Endothelial cell of umbilical vein (primary cell): Measurements from ENCODE around the gene PCGF2. TPM values are rescaled to one million over a fixed set of nuclear protein-coding genes. Genes with fewer than 3 reads are reported as not detected.

Experiments
- BruUV-seq: library from RNA; stranded (reverse); fragments of 400-500 nt; replicated peaks from 2 replicates; lab custom pipeline; 2021; lab: Mats Ljungman, UMichigan
- CTCF ChIA-PET: fragments of 300-600, 350-600 bp; sonication (Branson Sonifier 250); formaldehyde crosslinking; loops from one replicate; lab custom pipeline; 2021; ENCODE audit warnings: antibody characterized with exemption, inconsistent platforms; lab: Charles Lee
- POLR2A ChIA-PET: fragments of 300-600, 350-600 bp; sonication (Branson Sonifier 250); formaldehyde crosslinking; loops from one replicate; lab custom pipeline; 2021; ENCODE audit warnings: antibody characterized with exemption, inconsistent platforms; lab: Charles Lee
- DNase-seq: peaks from one replicate; pipeline ENCODE4 v3.0.0-alpha.2; 2011; ENCODE audit warnings: low read depth, low spot score
- FAIRE-seq: peaks from 2 replicates; lab custom pipeline; 2011; peaks lifted over from hg19 to GRCh38; lab: Jason Lieb, UNC
- H2AFZ ChIP-seq: 2 replicates; pipeline ENCODE4 v1.6.0; 2012; ENCODE audit warnings: low read depth, low read length, control low read depth, inconsistent platforms
- H3K27ac ChIP-seq: 2 replicates; pipeline ENCODE4 v1.5.1; 2011; ENCODE audit warnings: low read depth, mild to moderate bottlenecking, control low read depth, low read length, moderate library complexity; ENCODE audit not compliant: insufficient read depth
- H3K27me3 ChIP-seq, 2 experiments: 2 replicates each; pipeline versions ENCODE4 v1.6.0 to v1.6.1; 2011; ENCODE audit warnings: low read length in 2 of 2, mixed read lengths in 1 of 2; ENCODE audit not compliant: control insufficient read depth in 2 of 2, insufficient read depth in 2 of 2
- H3K36me3 ChIP-seq, 2 experiments: 2 replicates in 1 of 2; 3 replicates in 1 of 2; pipeline ENCODE4 v1.5.1; 2011; ENCODE audit warnings: low read length in 2 of 2, mild to moderate bottlenecking in 1 of 2, moderate library complexity in 1 of 2; ENCODE audit not compliant: control insufficient read depth in 2 of 2, insufficient read depth in 2 of 2; ENCODE audit errors: extremely low read depth in 1 of 2
- H3K4me1 ChIP-seq: 3 replicates; pipeline ENCODE4 v1.5.1; 2011; ENCODE audit warnings: mild to moderate bottlenecking, low read length; ENCODE audit not compliant: control insufficient read depth, insufficient read depth; ENCODE audit errors: extremely low read depth
- H3K4me2 ChIP-seq: 2 replicates; pipeline ENCODE4 v1.6.1; 2011; ENCODE audit warnings: low read length, control low read depth, mixed read lengths; ENCODE audit not compliant: insufficient read depth
- H3K4me3 ChIP-seq, 3 experiments: fragments of 200-600 bp in 1 of 3; sonication (generic), shearing (Covaris generic) in 1 of 3; replicated peaks in 1 of 3; 2 replicates each; pipeline ENCODE4 v1.5.1; 2011 to 2016; ENCODE audit warnings: control low read depth in 3 of 3, low read length in 3 of 3, mild to moderate bottlenecking in 2 of 3, inconsistent platforms in 1 of 3, low read depth in 1 of 3, moderate library complexity in 1 of 3; ENCODE audit not compliant: insufficient read depth in 1 of 3
- H3K79me2 ChIP-seq: 2 replicates; pipeline ENCODE4 v1.6.0; 2012; ENCODE audit warnings: low read length, inconsistent platforms; ENCODE audit not compliant: control insufficient read depth, insufficient read depth
- H3K9ac ChIP-seq: replicated peaks from 2 replicates; pipeline ENCODE3; 2011; ENCODE audit warnings: low read length, control low read depth; ENCODE audit not compliant: insufficient read depth; ENCODE audit errors: extremely low read depth
- H3K9me1 ChIP-seq: replicated peaks from 3 replicates; pipeline ENCODE4 v1.6.0; 2011; ENCODE audit warnings: mild to moderate bottlenecking, low read length; ENCODE audit not compliant: control insufficient read depth, insufficient read depth; ENCODE audit errors: extremely low read depth
- H3K9me3 ChIP-seq: replicated peaks from 2 replicates; pipeline ENCODE4 v1.5.1; 2012; ENCODE audit warnings: low read length, inconsistent platforms; ENCODE audit not compliant: control insufficient read depth, insufficient read depth
- H4K20me1 ChIP-seq: replicated peaks from 2 replicates; pipeline ENCODE3; 2011; ENCODE audit warnings: mild to moderate bottlenecking, low read length; ENCODE audit not compliant: control insufficient read depth, insufficient read depth; ENCODE audit errors: extremely low read depth
- FOS ChIP-seq: IDR thresholded peaks from 2 replicates; pipeline ENCODE4 v1.6.1; 2011; ENCODE audit warnings: mild to moderate bottlenecking, low read length, moderate library complexity, borderline replicate concordance; ENCODE audit not compliant: insufficient read depth
- GATA2 ChIP-seq: IDR thresholded peaks from 2 replicates; pipeline ENCODE4 v1.7.0; 2011; ENCODE audit warnings: low read depth, mild to moderate bottlenecking, moderate library complexity, mixed read lengths, low read length; ENCODE audit not compliant: insufficient read length, insufficient read depth
- JUN ChIP-seq: IDR thresholded peaks from 2 replicates; pipeline ENCODE4 v1.6.1; 2011; ENCODE audit warnings: borderline replicate concordance, low read depth; ENCODE audit not compliant: insufficient read length, insufficient read depth
- MYC ChIP-seq: IDR thresholded peaks from one replicate; pipeline ENCODE4 v1.6.1; 2011; ENCODE audit warnings: mild to moderate bottlenecking, low read depth, low read length
- POLR2A ChIP-seq: IDR thresholded peaks from 2 replicates; pipeline ENCODE4 v1.6.1; 2012; ENCODE audit warnings: low read depth, mild to moderate bottlenecking, control low read depth, low read length
- POLR2AphosphoS5 ChIP-seq: IDR thresholded peaks from 2 replicates; pipeline ENCODE4 v1.6.1; 2012; ENCODE audit warnings: low read depth, mild to moderate bottlenecking, control low read depth, low read length, moderate library complexity; ENCODE audit not compliant: insufficient read depth
- dilution Hi-C: fragments of 300-500 bp; cut with MboI; formaldehyde crosslinking; loops from one replicate; pipeline ENCODE4 v1.15.0; 2019; ENCODE audit warnings: low sequenced_read_pairs; ENCODE audit not compliant: extremely low pct_ligation_motif_present
- intact Hi-C: fragments of 100-400 bp; cut with micrococcal nuclease; formaldehyde crosslinking; loops from one replicate; pipeline ENCODE4 v1.10.0; 2022
- polyA plus RNA-seq, 4 experiments: library from polyadenylated mRNA; depleted of rRNA in 3 of 4; stranded (reverse) in 3 of 4; unstranded in 1 of 4; fragments of >200 nt; gene quantifications; 2 replicates each; pipeline versions ENCODE4 v1.2.1 to v1.2.3, GENCODE V29; 2011 to 2012; ENCODE audit warnings: missing spikeins in 1 of 4
- total RNA-seq: library from RNA; stranded (reverse); gene quantifications from 2 replicates; pipeline ENCODE4 v1.2.3, GENCODE V29; 2021
- TF ChIP-seq, protein P1 (sequence below), 2 donors: IDR thresholded peaks; 1 replicate in 1 of 2; 2 replicates in 1 of 2; pipeline ENCODE4 v1.5.1; 2011; ENCODE audit warnings: low read length in 2 of 2, mild to moderate bottlenecking in 2 of 2, moderate library complexity in 2 of 2, control low read depth in 1 of 2, inconsistent platforms in 1 of 2, low read depth in 1 of 2; ENCODE audit not compliant: insufficient read depth in 1 of 2; ENCODE audit errors: extremely low read depth in 1 of 2
- TF ChIP-seq, protein P2 (sequence below): IDR thresholded peaks from 2 replicates; pipeline ENCODE4 v1.6.1; 2011; ENCODE audit not compliant: insufficient read depth, insufficient read length

Gene PCGF2
- total and polyA plus RNA-seq, 2 donors (not counting 3 experiments of a cell fraction or from before 2014, with no cell fraction given) = 39.8 to 78.4 TPM

DNA sequence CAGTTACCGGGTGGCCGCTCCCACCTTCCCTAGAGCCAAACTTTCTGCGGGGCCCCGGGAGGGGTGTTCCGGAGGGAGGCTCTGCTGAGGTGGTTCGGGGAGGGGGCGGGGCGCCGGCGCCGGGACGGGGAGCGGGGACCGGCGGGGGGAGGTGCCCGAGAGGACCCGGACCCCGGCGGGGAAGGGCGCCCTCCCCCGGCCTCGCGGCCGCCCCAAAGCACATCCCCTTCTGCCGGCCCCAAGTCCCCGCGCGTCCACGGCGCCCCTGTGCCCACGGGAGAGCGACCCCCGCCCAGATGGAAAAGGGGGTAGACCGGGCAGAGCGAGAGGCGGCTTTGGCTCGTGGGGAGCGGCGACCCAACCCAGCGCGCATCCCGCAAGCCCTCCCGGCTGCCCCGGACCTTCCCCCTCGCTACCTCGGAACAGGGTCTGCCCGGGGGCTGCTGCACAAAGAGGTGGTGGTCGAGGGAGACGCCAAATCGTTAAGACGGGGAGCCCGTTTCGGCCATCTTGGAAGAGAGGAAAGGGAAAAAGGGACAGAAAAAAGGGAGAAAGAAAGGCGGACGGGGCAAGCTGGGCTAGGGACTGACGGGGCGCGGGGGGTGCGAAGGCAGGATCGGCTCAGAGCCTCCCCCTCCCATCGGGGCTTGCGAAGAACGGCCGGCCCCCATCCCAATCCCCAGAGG lies 530 bp downstream of the PCGF2 start:
- H3K79me2 ChIP-seq = peaks cover 57% of the 10 kb centered on the region
- H3K4me1 ChIP-seq = peaks cover 54% of the 10 kb centered on the region
- peak overlapping the region; percentile 65 for H2AFZ ChIP-seq
- peak overlapping the region; percentile 80 to 90 (median 80) for H3K4me3 ChIP-seq
- H3K9me3 ChIP-seq = no peaks in the 10 kb centered on the region
- FAIRE-seq (no peak), DNase-seq (no peak)
- H3K27ac ChIP-seq = peak overlapping the region; percentile 68
- H3K9me1 ChIP-seq = no peaks in the 10 kb centered on the region
- peak overlapping the region; percentile 86 for H3K9ac ChIP-seq
- H3K36me3 ChIP-seq = no peaks in the 10 kb centered on the region
- dilution Hi-C loops (no loop called here), intact Hi-C loops (loop anchor here (2.0 kb wide), 1 partner anchor 45 kb away; no protein-coding TSS in a partner anchor)
- no TSS peak for BruUV-seq
- ChIA-PET CTCF (interaction anchor here (0.7 kb wide), 1 partner anchor 13 kb away, joined by 3 read pairs; no protein-coding TSS in a partner anchor), POLR2A (no interaction called here)
- peak overlapping the region; percentile 70 for H3K4me2 ChIP-seq
- H3K27me3 ChIP-seq = no peaks in the 10 kb centered on the region
- H4K20me1 ChIP-seq = peaks cover 2% of the 10 kb centered on the region
- TF ChIP-seq, protein P1, sequence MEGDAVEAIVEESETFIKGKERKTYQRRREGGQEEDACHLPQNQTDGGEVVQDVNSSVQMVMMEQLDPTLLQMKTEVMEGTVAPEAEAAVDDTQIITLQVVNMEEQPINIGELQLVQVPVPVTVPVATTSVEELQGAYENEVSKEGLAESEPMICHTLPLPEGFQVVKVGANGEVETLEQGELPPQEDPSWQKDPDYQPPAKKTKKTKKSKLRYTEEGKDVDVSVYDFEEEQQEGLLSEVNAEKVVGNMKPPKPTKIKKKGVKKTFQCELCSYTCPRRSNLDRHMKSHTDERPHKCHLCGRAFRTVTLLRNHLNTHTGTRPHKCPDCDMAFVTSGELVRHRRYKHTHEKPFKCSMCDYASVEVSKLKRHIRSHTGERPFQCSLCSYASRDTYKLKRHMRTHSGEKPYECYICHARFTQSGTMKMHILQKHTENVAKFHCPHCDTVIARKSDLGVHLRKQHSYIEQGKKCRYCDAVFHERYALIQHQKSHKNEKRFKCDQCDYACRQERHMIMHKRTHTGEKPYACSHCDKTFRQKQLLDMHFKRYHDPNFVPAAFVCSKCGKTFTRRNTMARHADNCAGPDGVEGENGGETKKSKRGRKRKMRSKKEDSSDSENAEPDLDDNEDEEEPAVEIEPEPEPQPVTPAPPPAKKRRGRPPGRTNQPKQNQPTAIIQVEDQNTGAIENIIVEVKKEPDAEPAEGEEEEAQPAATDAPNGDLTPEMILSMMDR (IDR thresholded peaks at IDR 0.05; ENCODE audit: extremely low read depth in 1 of 2, insufficient read depth in 1 of 2, low read depth in 1 of 2, low read length in 2 of 2) = peak in 1 of 2 donors; percentile 22
- no peak for TF ChIP-seq POLR2A

GRCh38 chr17:38746849-38747462 lies 1.2 kb downstream of the PCGF2 start:
- H3K4me1 ChIP-seq = peaks cover 55% of the 10 kb centered on the region
- H2AFZ ChIP-seq = no peak overlapping the region
- H3K36me3 ChIP-seq = no peaks in the 10 kb centered on the region
- no peaks in the 10 kb centered on the region for H3K9me3 ChIP-seq
- H3K4me2 ChIP-seq = peak overlapping the region; percentile 70
- FAIRE-seq (no peak), DNase-seq (no peak)
- H3K9ac ChIP-seq = peak overlapping the region; percentile 86
- peaks cover 2% of the 10 kb centered on the region for H4K20me1 ChIP-seq
- TF ChIP-seq, protein P1 (IDR thresholded peaks at IDR 0.05; ENCODE audit: extremely low read depth in 1 of 2, insufficient read depth in 1 of 2, low read depth in 1 of 2, low read length in 2 of 2) = no peak
- TF ChIP-seq FOS = no peak
- no peak for TF ChIP-seq POLR2A
- no peak for TF ChIP-seq POLR2AphosphoS5
- TF ChIP-seq JUN = no peak
- TF ChIP-seq GATA2 = no peak
- TF ChIP-seq, protein P2, sequence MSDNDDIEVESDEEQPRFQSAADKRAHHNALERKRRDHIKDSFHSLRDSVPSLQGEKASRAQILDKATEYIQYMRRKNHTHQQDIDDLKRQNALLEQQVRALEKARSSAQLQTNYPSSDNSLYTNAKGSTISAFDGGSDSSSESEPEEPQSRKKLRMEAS = no peak
- no peak for TF ChIP-seq MYC
- peak overlapping the region; percentile 80 to 90 (median 80) for H3K4me3 ChIP-seq
- ChIA-PET CTCF (interaction anchor here (1.7 to 3.8 kb wide), 2 partner anchors 12 to 16 kb away, joined by 7 to 24 read pairs; partner anchors contain the start of gene CISD3), POLR2A (interaction anchor here (0.6 kb wide), 1 partner anchor 12 kb away, joined by 4 read pairs; no protein-coding TSS in a partner anchor)
- dilution Hi-C loops = no loop called here
- intact Hi-C loops = no loop called here
- H3K27me3 ChIP-seq = no peaks in the 10 kb centered on the region
- no peaks in the 10 kb centered on the region for H3K9me1 ChIP-seq
- no TSS peak for BruUV-seq
- peaks cover 63% of the 10 kb centered on the region for H3K79me2 ChIP-seq
- H3K27ac ChIP-seq = no peak overlapping the region
